ENCODE measurements around the gene ALG12. TPM values are rescaled to one million over a fixed set of nuclear protein-coding genes. Genes with fewer than 3 reads are reported as not detected.

The ALG12 gene
- total and polyA plus RNA-seq, 8 donors = 2.3 to 30.7 (median 9.0) TPM

DNA sequence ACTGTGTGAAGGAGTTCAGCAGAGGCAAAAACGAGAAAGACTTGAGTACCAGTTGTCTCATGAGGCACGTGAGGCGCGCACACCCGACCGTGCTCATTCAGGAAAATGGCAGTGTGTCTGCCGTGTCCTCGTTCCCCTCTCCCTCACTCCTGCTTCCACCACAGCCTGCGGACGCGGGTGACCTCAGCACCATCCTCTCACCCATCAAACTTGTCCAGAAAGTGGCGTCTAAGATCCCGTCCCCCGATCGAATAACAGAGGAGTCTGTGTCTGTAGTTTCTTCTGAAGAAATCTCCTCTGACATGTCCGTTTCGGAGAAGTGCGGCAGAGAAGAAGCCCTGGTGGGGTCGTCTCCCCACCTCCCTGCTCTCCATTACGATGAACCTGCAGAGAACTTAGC, 34.2 kb downstream of the ALG12 start:
- no peak for DNase-seq
- no peaks in the 10 kb centered on the region for H3K4me1 ChIP-seq
- TF ChIP-seq POLR2AphosphoS5 (IDR thresholded peaks at IDR 0.05) = no peak
- TF ChIP-seq POLR2A (IDR thresholded peaks at IDR 0.05) = no peak
- TF ChIP-seq EP300 (IDR thresholded peaks at IDR 0.05) = no peak
- no peak for TF ChIP-seq CTCF (IDR thresholded peaks at IDR 0.05)
- no peak overlapping the region for H3K4me3 ChIP-seq
- H3K27me3 ChIP-seq = no peaks in the 10 kb centered on the region
- 96 to 98% (median 97%) methylated on average over 20 of the region's 20 CpGs for WGBS, 5 donors
- H3K36me3 ChIP-seq = peaks cover 34 to 58% (median 53%) of the 10 kb centered on the region in 4 donors
- peaks cover 0 to under 1% (median 0%) of the 10 kb centered on the region in 4 donors for H3K9me3 ChIP-seq
- intact Hi-C loops (cut with DNase I; ENCODE audit: low total_unique reads) = no loop called here
- no peak overlapping the region for H3K27ac ChIP-seq

DNA sequence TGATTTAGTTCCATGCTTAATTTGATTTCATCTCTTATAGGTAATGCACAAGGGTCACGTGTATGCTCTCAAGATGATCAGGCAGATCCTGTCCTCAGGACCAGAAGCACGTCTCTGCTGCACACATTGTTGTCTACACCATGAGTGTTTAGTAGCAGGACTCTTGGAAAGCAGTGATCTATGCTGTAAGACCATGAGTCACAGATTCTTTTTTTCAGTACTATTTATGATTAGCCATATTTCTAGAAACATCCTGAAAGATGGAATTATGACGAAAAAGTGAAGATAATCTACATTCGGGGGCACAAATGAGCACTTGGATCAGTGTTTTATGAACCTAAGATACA, 35.0 kb downstream of the ALG12 start:
- intact Hi-C loops (cut with DNase I; ENCODE audit: low total_unique reads) = no loop called here
- WGBS, 5 donors = 96 to 98% (median 97%) methylated on average over 4 of the region's 4 CpGs

DNA sequence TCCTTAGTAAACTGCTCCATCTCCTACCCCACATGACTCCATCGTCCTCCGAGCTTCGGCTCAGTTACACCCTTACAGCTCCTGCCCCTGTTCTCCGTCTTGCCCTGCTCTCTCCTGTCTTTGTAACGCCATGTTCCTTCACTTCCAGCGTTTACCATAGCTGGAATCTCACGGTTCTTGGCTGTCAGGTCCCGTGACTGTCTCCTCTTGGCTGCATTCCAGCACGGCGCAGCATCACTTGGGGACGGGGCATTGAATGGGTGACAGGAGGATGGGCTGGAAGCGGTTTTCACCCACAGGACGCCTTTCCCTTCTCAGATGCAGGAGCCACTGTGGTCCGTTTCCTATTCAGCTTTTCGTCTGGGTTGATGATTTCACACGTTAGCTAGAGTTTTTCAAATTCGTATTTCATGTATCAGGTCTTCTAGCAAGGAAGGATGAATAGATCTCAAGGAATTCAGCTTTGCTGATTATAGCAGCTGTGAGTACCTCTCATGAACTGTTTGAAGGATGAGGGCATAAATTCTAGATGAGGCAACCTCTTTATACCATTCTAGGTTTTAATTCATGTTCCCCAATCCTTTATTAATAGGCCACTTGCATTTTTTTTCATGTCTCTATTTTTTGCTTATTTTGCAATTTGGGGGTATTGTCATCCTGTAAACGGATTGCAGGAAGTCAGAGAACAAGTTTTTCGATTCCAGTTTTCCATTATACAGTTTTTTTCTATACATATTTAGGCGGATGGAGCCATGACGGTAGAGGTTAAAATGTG, 35.5 kb downstream of the ALG12 start:
- Histone ChIP-seq H3K36me3 (peaks cover 32 to 48% (median 45%) of the 10 kb centered on the region in 4 donors), H3K4me3 (no peak overlapping the region), H3K9me3 (no peaks in the 10 kb centered on the region), H3K27ac (no peak overlapping the region), H3K4me1 (no peaks in the 10 kb centered on the region), H3K27me3 (no peaks in the 10 kb centered on the region)
- DNase-seq = no peak
- 87 to 88% (median 88%) methylated on average over 21 of the region's 21 CpGs for WGBS, 5 donors
- intact Hi-C loops (cut with DNase I; ENCODE audit: low total_unique reads) = no loop called here
- TF ChIP-seq POLR2AphosphoS5 (IDR thresholded peaks at IDR 0.05) (no peak), POLR2A (IDR thresholded peaks at IDR 0.05) (no peak), CTCF (IDR thresholded peaks at IDR 0.05) (no peak), EP300 (IDR thresholded peaks at IDR 0.05) (no peak)

More for the DNA sequence above, 35.0 kb downstream of the ALG12 start:
- no peak overlapping the region for H3K27ac ChIP-seq
- H3K4me3 ChIP-seq = no peak overlapping the region
- peaks cover 34 to 51% (median 46%) of the 10 kb centered on the region in 4 donors for H3K36me3 ChIP-seq
- DNase-seq = no peak
- no peaks in the 10 kb centered on the region for H3K27me3 ChIP-seq
- TF ChIP-seq CTCF (IDR thresholded peaks at IDR 0.05) (no peak), POLR2AphosphoS5 (IDR thresholded peaks at IDR 0.05) (no peak), POLR2A (IDR thresholded peaks at IDR 0.05) (no peak)
- no peaks in the 10 kb centered on the region for H3K9me3 ChIP-seq
- H3K4me1 ChIP-seq = no peaks in the 10 kb centered on the region

DNA sequence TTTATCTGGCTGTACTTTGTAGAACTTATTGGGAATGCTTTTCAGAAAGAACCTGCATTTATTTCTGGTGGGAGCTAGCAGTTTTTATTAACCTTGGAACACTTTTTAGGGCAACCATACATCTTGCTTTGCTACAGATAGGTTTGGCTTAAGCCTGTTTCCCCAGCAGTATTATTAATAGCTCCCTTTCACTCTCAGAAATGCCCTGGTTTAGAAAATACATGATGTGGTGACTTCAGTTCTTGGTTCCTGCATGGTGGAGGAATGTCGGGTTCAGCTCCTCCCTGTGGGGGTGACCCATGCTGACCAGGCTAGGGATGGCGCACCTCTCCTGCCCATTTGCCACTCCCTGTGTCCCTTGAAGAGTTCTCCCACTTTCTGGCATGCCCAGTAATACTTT, 36.4 kb downstream of the ALG12 start:
- Histone ChIP-seq H3K36me3 (peaks cover 33 to 41% (median 39%) of the 10 kb centered on the region in 4 donors), H3K27me3 (no peaks in the 10 kb centered on the region), H3K9me3 (no peaks in the 10 kb centered on the region), H3K4me3 (no peak overlapping the region), H3K27ac (no peak overlapping the region), H3K4me1 (no peaks in the 10 kb centered on the region)
- no peak for DNase-seq
- TF ChIP-seq EP300 (IDR thresholded peaks at IDR 0.05) (no peak), POLR2AphosphoS5 (IDR thresholded peaks at IDR 0.05) (no peak), POLR2A (IDR thresholded peaks at IDR 0.05) (no peak), CTCF (IDR thresholded peaks at IDR 0.05) (no peak)
- intact Hi-C loops (cut with DNase I; ENCODE audit: low total_unique reads) = no loop called here
- WGBS, 5 donors = 97 to 100% (median 98%) methylated on average over 2 of the region's 2 CpGs

Data from stomach (tissue), 9 donors.